Tibial artery (tissue), 4 donors: ENCODE results near the gene CHST11.

Experiments
- DNase-seq, 2 donors: peaks; one replicate each; pipeline ENCODE4 v3.0.0-alpha.2; 2019
- H3K27ac ChIP-seq, 2 donors: fragments of 200-600 bp; sonication (generic) in 1 of 2; 1 replicate in 1 of 2; 2 replicates in 1 of 2; pipeline ENCODE4 v1.5.1; 2018 to 2019; ENCODE audit warnings: mild to moderate bottlenecking in 1 of 2
- H3K27me3 ChIP-seq, 2 donors: fragments of 200-600 bp; sonication (generic) in 1 of 2; one replicate each; pipeline versions ENCODE4 v1.5.1 to v1.6.0; 2016 to 2019
- H3K36me3 ChIP-seq, 3 donors: fragments of 200-600 bp; sonication (generic) in 2 of 3; one replicate each; pipeline ENCODE4 v1.5.1; 2016 to 2019; ENCODE audit warnings: mild to moderate bottlenecking in 2 of 3
- H3K4me1 ChIP-seq, 4 donors: fragments of 200-600 bp; sonication (generic) in 2 of 4; 1 replicate in 3 of 4; 2 replicates in 1 of 4; pipeline ENCODE4 v1.5.1; 2016 to 2019
- H3K4me3 ChIP-seq, 2 donors: fragments of 200-600 bp; sonication (generic) in 1 of 2; 1 replicate in 1 of 2; 2 replicates in 1 of 2; pipeline ENCODE4 v1.5.1; 2018 to 2019; ENCODE audit warnings: mild to moderate bottlenecking in 2 of 2
- H3K9me3 ChIP-seq, 3 donors: fragments of 200-600 bp; sonication (generic) in 1 of 3; one replicate each; pipeline ENCODE4 v1.5.1; 2016 to 2019
- CTCF ChIP-seq, 2 experiments: fragments of 200-600 bp in 1 of 2; fragments of 450-650 bp in 1 of 2; IDR thresholded peaks; one replicate each; pipeline ENCODE4 v1.5.1; 2017 to 2019; ENCODE audit warnings: antibody characterized with exemption in 2 of 2, mild to moderate bottlenecking in 1 of 2, moderate library complexity in 1 of 2
- intact Hi-C: fragments of 100-400 bp; cut with DNase I; formaldehyde crosslinking; loops from one replicate; pipeline ENCODE4 v1.15.0; 2023; ENCODE audit warnings: low total_unique reads

Gene CHST11

GRCh38 chr12:104529130-104529874 lies 72.6 kb downstream of the CHST11 start:
- TF ChIP-seq CTCF (IDR thresholded peaks at IDR 0.05), result no peak
- Histone ChIP-seq H3K36me3 (no peaks in the 10 kb centered on the region), H3K27ac (no peak overlapping the region), H3K4me1 (no peaks in the 10 kb centered on the region), H3K9me3 (no peaks in the 10 kb centered on the region), H3K27me3 (no peaks in the 10 kb centered on the region), H3K4me3 (no peak overlapping the region)
- intact Hi-C loops, result no loop called here
- DNase-seq, result no peak

DNA sequence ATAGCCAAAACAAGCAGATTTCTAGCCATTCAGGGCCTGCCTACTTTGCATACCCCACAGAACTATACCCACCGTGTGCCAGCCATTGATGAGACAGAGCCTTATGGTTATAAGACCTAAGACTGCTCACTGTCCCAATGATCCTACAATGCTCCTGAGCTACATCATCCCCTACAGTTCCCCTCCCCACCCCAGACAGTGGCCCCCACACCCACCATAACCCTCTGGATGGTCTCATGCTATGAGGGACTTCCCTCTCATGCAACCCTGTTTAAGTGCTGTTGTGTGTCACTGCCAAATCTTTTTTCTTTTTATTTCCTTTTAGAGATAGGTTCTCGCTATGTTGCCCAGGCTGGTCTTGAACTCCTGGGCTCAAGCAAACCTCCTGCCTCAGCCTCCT lies 75.9 kb downstream of the CHST11 start:
- Histone ChIP-seq H3K4me1 (no peaks in the 10 kb centered on the region), H3K27me3 (no peaks in the 10 kb centered on the region), H3K4me3 (no peak overlapping the region), H3K9me3 (no peaks in the 10 kb centered on the region), H3K27ac (no peak overlapping the region), H3K36me3 (no peaks in the 10 kb centered on the region)
- DNase-seq, result no peak
- TF ChIP-seq CTCF (IDR thresholded peaks at IDR 0.05), result no peak
- intact Hi-C loops, result no loop called here

- TF ChIP-seq CTCF (IDR thresholded peaks at IDR 0.05), result no peak
- no peaks in the 10 kb centered on the region for H3K27me3 ChIP-seq
These were observed 76.4 kb downstream of the CHST11 start for GRCh38 chr12:104533134-104533533.

GRCh38 chr12:104534162-104534856 lies 77.6 kb downstream of the CHST11 start:
- DNase-seq, result no peak
- Histone ChIP-seq H3K4me3 (no peak overlapping the region), H3K4me1 (no peaks in the 10 kb centered on the region), H3K36me3 (no peaks in the 10 kb centered on the region), H3K27me3 (no peaks in the 10 kb centered on the region), H3K9me3 (no peaks in the 10 kb centered on the region), H3K27ac (no peak overlapping the region)
- TF ChIP-seq CTCF (IDR thresholded peaks at IDR 0.05), result no peak
- intact Hi-C loops, result no loop called here

More at GRCh38 chr12:104533134-104533533, 76.4 kb downstream of the CHST11 start:
- H3K27ac ChIP-seq, result no peak overlapping the region
- no peaks in the 10 kb centered on the region for H3K4me1 ChIP-seq
- intact Hi-C loops, result no loop called here
- H3K4me3 ChIP-seq, result no peak overlapping the region
- DNase-seq, result no peak
- no peaks in the 10 kb centered on the region for H3K9me3 ChIP-seq
- H3K36me3 ChIP-seq, result no peaks in the 10 kb centered on the region

GRCh38 chr12:104534857-104535248 lies 78.1 kb downstream of the CHST11 start:
- no peaks in the 10 kb centered on the region for H3K27me3 ChIP-seq
- no peak for TF ChIP-seq CTCF (IDR thresholded peaks at IDR 0.05)
- H3K36me3 ChIP-seq, result no peaks in the 10 kb centered on the region
- no peak overlapping the region for H3K27ac ChIP-seq
- H3K4me3 ChIP-seq, result no peak overlapping the region
- DNase-seq, result no peak
- no peaks in the 10 kb centered on the region for H3K9me3 ChIP-seq
- no peaks in the 10 kb centered on the region for H3K4me1 ChIP-seq
- intact Hi-C loops, result no loop called here
